Ishikawa (cell line): ENCODE results near the gene TMED4.

Experiments used
- CREB1 ChIP-seq: IDR thresholded peaks from 2 replicates; pipeline ENCODE4 v1.6.1; 2012; ENCODE audit warnings: low read depth
- MAX ChIP-seq: IDR thresholded peaks from 2 replicates; pipeline ENCODE4 v1.6.1; 2012
- TEAD4 ChIP-seq: IDR thresholded peaks from 2 replicates; pipeline ENCODE4 v1.6.1; 2012

- TF ChIP-seq CREB1 (no peak), MAX (no peak), TEAD4 (no peak)
Measured at GRCh38 chr7:44629829-44630522, 47.9 kb upstream of the TMED4 start.
